Gastroesophageal sphincter (tissue), 4 donors: Measurements from ENCODE around the gene KIRREL3. TPM values are rescaled to one million over a fixed set of nuclear protein-coding genes. Genes with fewer than 3 reads are reported as not detected.

Experiments used
- ATAC-seq: fragments of 150-250 bp; one replicate; pipeline ENCODE4 v1.9.1; 2016; ENCODE audit warnings: mild to moderate bottlenecking, moderate library complexity
- H3K27ac ChIP-seq, 4 donors: fragments of 200-600 bp; sonication (generic) in 3 of 4; 1 replicate in 3 of 4; 2 replicates in 1 of 4; pipeline ENCODE4 v1.5.1; 2016 to 2019
- H3K27me3 ChIP-seq: fragments of 200-600 bp; sonication (generic); one replicate; pipeline ENCODE4 v1.5.1; 2019
- H3K36me3 ChIP-seq, 2 donors: fragments of 200-600 bp; sonication (generic); one replicate each; pipeline ENCODE4 v1.5.1; 2019; ENCODE audit warnings: control low read depth in 1 of 2
- H3K4me1 ChIP-seq, 3 donors: fragments of 200-600 bp; sonication (generic); 1 replicate in 2 of 3; 2 replicates in 1 of 3; pipeline ENCODE4 v1.5.1; 2016 to 2019; ENCODE audit warnings: control low read depth in 2 of 3
- H3K4me3 ChIP-seq, 2 donors: fragments of 200-600 bp; sonication (generic); one replicate each; pipeline ENCODE4 v1.5.1; 2019; ENCODE audit warnings: mild to moderate bottlenecking in 1 of 2, moderate library complexity in 1 of 2
- H3K9me3 ChIP-seq, 3 donors: fragments of 200-600 bp; sonication (generic); one replicate each; pipeline ENCODE4 v1.5.1; 2017 to 2019; ENCODE audit warnings: control low read depth in 2 of 3
- EP300 ChIP-seq: sonication (generic); formaldehyde crosslinking; IDR thresholded peaks from one replicate; pipeline ENCODE4 v1.6.1; 2017; ENCODE audit warnings: antibody characterized with exemption, mild to moderate bottlenecking
- POLR2A ChIP-seq, 2 donors: fragments of 450-650 bp; IDR thresholded peaks; one replicate each; pipeline ENCODE4 v1.6.1; 2017; ENCODE audit warnings: antibody characterized with exemption in 2 of 2, mild to moderate bottlenecking in 2 of 2, moderate library complexity in 1 of 2
- POLR2AphosphoS5 ChIP-seq: sonication (generic); formaldehyde crosslinking; IDR thresholded peaks from one replicate; pipeline ENCODE4 v1.6.1; 2017; ENCODE audit warnings: antibody characterized with exemption
- WGBS, 2 donors: methylation state at CpG; one replicate each; pipeline ENCODE4 v1.1.5; 2018; ENCODE audit warnings: low coverage in 1 of 2; 5-methylcytosine and 5-hydroxymethylcytosine counted together
- total RNA-seq, 4 donors: library from RNA; depleted of rRNA; stranded (reverse); fragments of >200 nt; gene quantifications; one replicate each; pipeline ENCODE4 v1.1.0, GENCODE V29; 2016
- TF ChIP-seq, protein P1 (sequence below), 4 experiments: fragments of 200-600 bp in 2 of 4; fragments of 450-650 bp in 2 of 4; sonication (generic) in 1 of 4; IDR thresholded peaks; one replicate each; pipeline ENCODE4 v1.5.1; 2017 to 2019; ENCODE audit warnings: antibody characterized with exemption in 4 of 4, mild to moderate bottlenecking in 2 of 4, moderate library complexity in 2 of 4

KIRREL3 gene
- total RNA-seq, 4 donors from 2014 or later: 0.54 to 3.9 (median 1.4) TPM

GRCh38 chr11:126951465-126951864, 49.1 kb downstream of the KIRREL3 start:
- WGBS, 2 donors: 63 to 79% methylated on average over 3 of the region's 3 CpGs

DNA sequence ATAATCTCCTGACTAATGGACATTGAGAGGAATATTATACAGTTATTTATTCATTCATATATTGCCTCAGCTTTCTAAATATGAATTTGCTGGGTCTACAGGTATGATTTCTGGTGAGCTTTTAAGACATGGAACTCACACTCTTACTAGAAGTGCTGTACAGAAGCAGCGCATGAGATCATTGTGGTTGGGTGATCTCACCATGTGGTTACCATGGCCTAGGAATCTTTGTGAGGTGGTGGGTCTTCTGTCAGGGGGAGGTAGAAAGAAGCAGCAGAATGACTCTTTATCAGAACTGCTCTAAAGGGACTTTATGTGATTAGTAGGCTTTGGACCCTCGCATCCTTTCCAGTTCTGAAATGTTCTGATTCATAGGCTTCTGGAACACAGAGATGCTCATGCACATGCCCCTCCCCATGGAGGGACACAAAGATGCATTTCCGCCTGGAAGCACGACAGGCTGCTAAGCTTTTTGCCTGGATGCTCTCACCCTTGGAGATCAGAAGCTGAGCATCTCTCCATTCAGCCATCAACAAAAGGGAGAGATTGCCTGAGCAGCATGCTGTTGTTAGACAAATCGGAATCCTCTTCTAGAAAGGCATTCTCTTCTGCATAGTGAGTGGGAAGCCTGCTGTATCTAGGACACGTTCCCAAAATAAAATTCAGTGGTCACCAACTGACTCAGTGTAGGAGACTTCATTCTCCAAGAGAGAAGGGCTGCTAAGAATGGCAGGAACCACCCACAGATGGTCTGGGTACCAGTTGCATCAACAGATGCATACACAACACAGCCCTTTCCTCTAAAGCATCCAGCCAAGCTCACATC, 51.3 kb downstream of the KIRREL3 start:
- Histone ChIP-seq H3K27ac (no peak overlapping the region), H3K27me3 (no peaks in the 10 kb centered on the region), H3K36me3 (no peaks in the 10 kb centered on the region), H3K4me1 (no peaks in the 10 kb centered on the region), H3K4me3 (no peak overlapping the region), H3K9me3 (no peaks in the 10 kb centered on the region)
- no peak for ATAC-seq
- TF ChIP-seq POLR2AphosphoS5 (no peak), POLR2A (IDR thresholded peaks at IDR 0.05) (no peak), EP300 (no peak)
- TF ChIP-seq, protein P1, sequence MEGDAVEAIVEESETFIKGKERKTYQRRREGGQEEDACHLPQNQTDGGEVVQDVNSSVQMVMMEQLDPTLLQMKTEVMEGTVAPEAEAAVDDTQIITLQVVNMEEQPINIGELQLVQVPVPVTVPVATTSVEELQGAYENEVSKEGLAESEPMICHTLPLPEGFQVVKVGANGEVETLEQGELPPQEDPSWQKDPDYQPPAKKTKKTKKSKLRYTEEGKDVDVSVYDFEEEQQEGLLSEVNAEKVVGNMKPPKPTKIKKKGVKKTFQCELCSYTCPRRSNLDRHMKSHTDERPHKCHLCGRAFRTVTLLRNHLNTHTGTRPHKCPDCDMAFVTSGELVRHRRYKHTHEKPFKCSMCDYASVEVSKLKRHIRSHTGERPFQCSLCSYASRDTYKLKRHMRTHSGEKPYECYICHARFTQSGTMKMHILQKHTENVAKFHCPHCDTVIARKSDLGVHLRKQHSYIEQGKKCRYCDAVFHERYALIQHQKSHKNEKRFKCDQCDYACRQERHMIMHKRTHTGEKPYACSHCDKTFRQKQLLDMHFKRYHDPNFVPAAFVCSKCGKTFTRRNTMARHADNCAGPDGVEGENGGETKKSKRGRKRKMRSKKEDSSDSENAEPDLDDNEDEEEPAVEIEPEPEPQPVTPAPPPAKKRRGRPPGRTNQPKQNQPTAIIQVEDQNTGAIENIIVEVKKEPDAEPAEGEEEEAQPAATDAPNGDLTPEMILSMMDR (IDR thresholded peaks at IDR 0.05): no peak
- whole genome bisulfite sequencing, 2 donors: 66 to 80% methylated on average over 3 to 5 of the region's 6 CpGs

More at GRCh38 chr11:126951465-126951864, 49.1 kb downstream of the KIRREL3 start:
- H3K9me3 ChIP-seq: no peaks in the 10 kb centered on the region
- TF ChIP-seq POLR2A (IDR thresholded peaks at IDR 0.05) (no peak), POLR2AphosphoS5 (no peak), EP300 (no peak)
- TF ChIP-seq, protein P1 (IDR thresholded peaks at IDR 0.05): no peak
- H3K27ac ChIP-seq: no peak overlapping the region
- H3K27me3 ChIP-seq: no peaks in the 10 kb centered on the region
- no peaks in the 10 kb centered on the region for H3K4me1 ChIP-seq
- no peaks in the 10 kb centered on the region for H3K36me3 ChIP-seq
- H3K4me3 ChIP-seq: no peak overlapping the region
- no peak for ATAC-seq

- TF ChIP-seq POLR2AphosphoS5 (no peak), EP300 (no peak), POLR2A (IDR thresholded peaks at IDR 0.05) (no peak)
- TF ChIP-seq, protein P1 (IDR thresholded peaks at IDR 0.05): no peak
- ATAC-seq: no peak
- no peak overlapping the region for H3K4me3 ChIP-seq
- WGBS, 2 donors: 20% methylated on average over 1 of the region's 1 CpG; no CpG with 5 or more reads in 1 of the 2 donors
- no peaks in the 10 kb centered on the region for H3K27me3 ChIP-seq
- no peaks in the 10 kb centered on the region for H3K4me1 ChIP-seq
- no peaks in the 10 kb centered on the region for H3K36me3 ChIP-seq
- no peak overlapping the region for H3K27ac ChIP-seq
- no peaks in the 10 kb centered on the region for H3K9me3 ChIP-seq
Observed at GRCh38 chr11:126948563-126948962, 52.0 kb downstream of the KIRREL3 start.

GRCh38 chr11:126945319-126945718, 55.3 kb downstream of the KIRREL3 start:
- no peak for ATAC-seq
- Histone ChIP-seq H3K4me3 (no peak overlapping the region), H3K4me1 (no peaks in the 10 kb centered on the region), H3K27me3 (no peaks in the 10 kb centered on the region), H3K9me3 (no peaks in the 10 kb centered on the region), H3K27ac (no peak overlapping the region), H3K36me3 (no peaks in the 10 kb centered on the region)
- no peak for TF ChIP-seq EP300
- WGBS, 2 donors: 32 to 75% methylated on average over 2 to 3 of the region's 3 CpGs

DNA sequence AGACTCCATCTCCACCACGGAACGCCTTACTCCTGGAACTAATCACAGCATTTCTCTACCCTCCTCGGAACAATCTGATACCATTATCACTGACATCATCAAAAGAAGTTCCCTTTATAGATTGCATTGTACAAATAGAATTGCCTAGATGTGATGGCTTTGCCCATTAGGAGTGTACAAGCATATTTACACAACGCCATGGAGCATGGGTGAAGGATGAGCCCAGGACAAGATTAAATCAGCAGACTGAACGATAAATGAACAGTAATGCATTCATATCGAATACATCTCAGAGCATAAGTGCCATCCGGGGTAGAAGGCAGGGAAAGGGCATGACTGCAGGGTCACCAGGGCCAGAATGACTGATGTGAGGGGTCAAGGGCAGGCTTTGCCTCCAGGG, 57.3 kb downstream of the KIRREL3 start:
- ATAC-seq: no peak

More for the DNA sequence above, 57.3 kb downstream of the KIRREL3 start:
- H3K36me3 ChIP-seq: no peaks in the 10 kb centered on the region
- H3K9me3 ChIP-seq: no peaks in the 10 kb centered on the region
- H3K4me3 ChIP-seq: no peak overlapping the region
- no peaks in the 10 kb centered on the region for H3K27me3 ChIP-seq
- WGBS, 2 donors: 56 to 57% methylated on average over 5 to 7 of the region's 7 CpGs
- no peaks in the 10 kb centered on the region for H3K4me1 ChIP-seq
- TF ChIP-seq, protein P1 (IDR thresholded peaks at IDR 0.05): no peak
- no peak for TF ChIP-seq POLR2A (IDR thresholded peaks at IDR 0.05)
- TF ChIP-seq POLR2AphosphoS5: no peak
- TF ChIP-seq EP300: no peak
- no peak overlapping the region for H3K27ac ChIP-seq
